Osteocyte (in vitro differentiated cells): Measurements from ENCODE around the gene PXDC1. TPM values are rescaled to one million over a fixed set of nuclear protein-coding genes. Genes with fewer than 3 reads are reported as not detected.
"Not testable (repeated sequence)": the region's sequence is repeated elsewhere in the genome, so short reads cannot be mapped to it uniquely, and the experiment has no call there.

Source experiments
- DNase-seq: peaks from one replicate; pipeline ENCODE4 v3.0.0; 2021; ENCODE audit warnings: mixed read lengths; ENCODE audit not compliant: unreplicated experiment; ENCODE audit errors: extremely low spot score
- H3K27ac Mint-ChIP-seq: one replicate; pipeline ENCODE4 v1.8.0; 2021; ENCODE audit warnings: mild to moderate bottlenecking, mixed read lengths; ENCODE audit not compliant: unreplicated experiment
- H3K27me3 Mint-ChIP-seq: one replicate; pipeline ENCODE4 v1.8.0; 2021; ENCODE audit warnings: mixed read lengths; ENCODE audit not compliant: unreplicated experiment
- H3K36me3 Mint-ChIP-seq: one replicate; pipeline ENCODE4 v1.8.0; 2021; ENCODE audit warnings: mixed read lengths; ENCODE audit not compliant: unreplicated experiment
- H3K4me1 Mint-ChIP-seq: one replicate; pipeline ENCODE4 v1.8.0; 2021; ENCODE audit warnings: mixed read lengths; ENCODE audit not compliant: unreplicated experiment
- H3K4me3 Mint-ChIP-seq: one replicate; pipeline ENCODE4 v1.8.0; 2021; ENCODE audit warnings: mild to moderate bottlenecking, moderate library complexity, mixed read lengths; ENCODE audit not compliant: unreplicated experiment
- H3K9me3 Mint-ChIP-seq: one replicate; pipeline ENCODE4 v1.8.0; 2021; ENCODE audit warnings: mixed read lengths; ENCODE audit not compliant: unreplicated experiment
- total RNA-seq: library from RNA; stranded (reverse); gene quantifications from 2 replicates; pipeline ENCODE4 v1.2.1, GENCODE V29; 2021
- TF ChIP-seq, protein P1 (sequence below): fragments of 200-600 bp; sonication (generic); IDR thresholded peaks from 2 replicates; pipeline ENCODE4 v1.5.0; 2021; ENCODE audit warnings: antibody characterized with exemption, mild to moderate bottlenecking, moderate library complexity

Gene PXDC1
- total RNA-seq, 1 donor from 2014 or later = 129 TPM

DNA sequence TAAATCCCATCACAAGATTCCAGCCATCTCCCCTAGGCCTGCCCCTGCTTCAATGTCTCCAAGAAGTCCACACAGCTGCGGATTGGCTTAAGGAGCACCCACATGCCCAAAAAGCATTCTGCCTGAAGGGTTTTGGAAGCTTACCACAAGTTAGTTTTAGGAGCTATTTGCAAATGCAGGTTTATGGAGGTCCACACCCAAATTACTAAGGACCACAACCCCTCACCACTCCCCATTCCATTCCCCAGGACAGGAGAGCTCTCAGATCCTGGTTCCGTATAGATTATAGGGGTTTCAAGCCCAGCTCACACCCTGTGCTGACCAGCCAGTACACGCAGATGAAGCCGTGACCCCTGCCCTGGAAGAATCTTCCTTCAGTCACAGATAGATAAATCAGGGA, 24.3 kb upstream of the PXDC1 start:
- Mint-ChIP-seq H3K9me3 (no peaks in the 10 kb centered on the region), H3K36me3 (no peaks in the 10 kb centered on the region), H3K27ac (no peak overlapping the region), H3K4me3 (no peak overlapping the region), H3K4me1 (peaks cover 23% of the 10 kb centered on the region), H3K27me3 (no peaks in the 10 kb centered on the region)
- no peak for DNase-seq
- TF ChIP-seq, protein P1, sequence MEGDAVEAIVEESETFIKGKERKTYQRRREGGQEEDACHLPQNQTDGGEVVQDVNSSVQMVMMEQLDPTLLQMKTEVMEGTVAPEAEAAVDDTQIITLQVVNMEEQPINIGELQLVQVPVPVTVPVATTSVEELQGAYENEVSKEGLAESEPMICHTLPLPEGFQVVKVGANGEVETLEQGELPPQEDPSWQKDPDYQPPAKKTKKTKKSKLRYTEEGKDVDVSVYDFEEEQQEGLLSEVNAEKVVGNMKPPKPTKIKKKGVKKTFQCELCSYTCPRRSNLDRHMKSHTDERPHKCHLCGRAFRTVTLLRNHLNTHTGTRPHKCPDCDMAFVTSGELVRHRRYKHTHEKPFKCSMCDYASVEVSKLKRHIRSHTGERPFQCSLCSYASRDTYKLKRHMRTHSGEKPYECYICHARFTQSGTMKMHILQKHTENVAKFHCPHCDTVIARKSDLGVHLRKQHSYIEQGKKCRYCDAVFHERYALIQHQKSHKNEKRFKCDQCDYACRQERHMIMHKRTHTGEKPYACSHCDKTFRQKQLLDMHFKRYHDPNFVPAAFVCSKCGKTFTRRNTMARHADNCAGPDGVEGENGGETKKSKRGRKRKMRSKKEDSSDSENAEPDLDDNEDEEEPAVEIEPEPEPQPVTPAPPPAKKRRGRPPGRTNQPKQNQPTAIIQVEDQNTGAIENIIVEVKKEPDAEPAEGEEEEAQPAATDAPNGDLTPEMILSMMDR = no peak

DNA sequence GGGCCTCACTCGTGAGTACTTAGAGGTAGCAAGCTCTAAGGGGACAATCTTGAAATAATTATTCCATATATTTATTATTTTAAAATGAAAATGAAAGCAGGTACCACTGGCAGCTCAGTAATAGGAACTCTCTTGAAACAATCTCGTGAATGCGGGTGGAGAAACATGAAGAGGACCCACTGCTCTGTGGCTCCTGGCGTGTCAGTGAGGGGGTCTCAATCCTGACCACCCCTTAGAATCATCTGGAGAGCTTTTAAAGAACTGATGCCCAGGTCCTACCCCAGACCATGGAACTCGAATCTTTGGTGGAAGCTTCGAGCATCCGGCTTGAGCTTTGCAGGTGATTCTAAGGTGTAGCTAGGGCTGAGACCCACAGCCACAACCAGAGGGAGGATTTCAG, 23.9 kb upstream of the PXDC1 start:
- TF ChIP-seq, protein P1 = no peak
- no peak overlapping the region for H3K27ac Mint-ChIP-seq
- no peak overlapping the region for H3K4me3 Mint-ChIP-seq
- no peak for DNase-seq
- H3K4me1 Mint-ChIP-seq = peaks cover 23% of the 10 kb centered on the region
- H3K9me3 Mint-ChIP-seq = no peaks in the 10 kb centered on the region
- H3K27me3 Mint-ChIP-seq = no peaks in the 10 kb centered on the region
- H3K36me3 Mint-ChIP-seq = no peaks in the 10 kb centered on the region

DNA sequence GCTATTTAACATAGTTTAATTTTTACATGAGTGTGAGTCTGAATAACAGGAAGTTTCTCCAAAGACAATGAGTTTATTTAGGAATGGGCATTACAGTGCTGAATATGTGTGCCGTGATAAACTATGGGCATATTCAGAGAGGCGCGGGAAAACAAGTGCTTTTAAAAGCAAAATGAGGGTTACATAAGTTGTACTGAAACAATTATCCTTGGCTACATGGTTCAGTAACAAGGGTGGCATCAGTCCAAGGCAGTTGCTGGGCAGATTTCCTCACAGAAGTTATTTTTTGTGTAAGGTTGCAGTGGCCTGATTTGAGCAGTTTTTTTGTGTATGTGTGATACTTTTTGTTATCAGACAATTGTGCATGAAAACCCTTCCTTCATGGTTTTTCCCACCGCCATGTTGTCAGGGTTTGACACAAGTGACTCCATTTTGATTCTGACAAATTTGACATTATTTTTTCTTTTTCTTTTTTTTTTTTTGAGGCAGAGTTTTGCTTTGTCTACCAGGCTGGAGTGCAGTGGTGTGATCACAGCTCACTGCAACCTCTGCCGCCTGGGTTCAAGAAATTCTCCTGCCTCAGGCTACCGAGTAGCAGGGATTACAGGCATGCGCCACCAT, 22.3 kb upstream of the PXDC1 start:
- no peaks in the 10 kb centered on the region for H3K27me3 Mint-ChIP-seq
- DNase-seq = no peak
- TF ChIP-seq, protein P1 = no peak
- no peak overlapping the region for H3K4me3 Mint-ChIP-seq
- no peak overlapping the region for H3K27ac Mint-ChIP-seq
- no peaks in the 10 kb centered on the region for H3K9me3 Mint-ChIP-seq
- H3K36me3 Mint-ChIP-seq = no peaks in the 10 kb centered on the region
- H3K4me1 Mint-ChIP-seq = peaks cover 27% of the 10 kb centered on the region

DNA sequence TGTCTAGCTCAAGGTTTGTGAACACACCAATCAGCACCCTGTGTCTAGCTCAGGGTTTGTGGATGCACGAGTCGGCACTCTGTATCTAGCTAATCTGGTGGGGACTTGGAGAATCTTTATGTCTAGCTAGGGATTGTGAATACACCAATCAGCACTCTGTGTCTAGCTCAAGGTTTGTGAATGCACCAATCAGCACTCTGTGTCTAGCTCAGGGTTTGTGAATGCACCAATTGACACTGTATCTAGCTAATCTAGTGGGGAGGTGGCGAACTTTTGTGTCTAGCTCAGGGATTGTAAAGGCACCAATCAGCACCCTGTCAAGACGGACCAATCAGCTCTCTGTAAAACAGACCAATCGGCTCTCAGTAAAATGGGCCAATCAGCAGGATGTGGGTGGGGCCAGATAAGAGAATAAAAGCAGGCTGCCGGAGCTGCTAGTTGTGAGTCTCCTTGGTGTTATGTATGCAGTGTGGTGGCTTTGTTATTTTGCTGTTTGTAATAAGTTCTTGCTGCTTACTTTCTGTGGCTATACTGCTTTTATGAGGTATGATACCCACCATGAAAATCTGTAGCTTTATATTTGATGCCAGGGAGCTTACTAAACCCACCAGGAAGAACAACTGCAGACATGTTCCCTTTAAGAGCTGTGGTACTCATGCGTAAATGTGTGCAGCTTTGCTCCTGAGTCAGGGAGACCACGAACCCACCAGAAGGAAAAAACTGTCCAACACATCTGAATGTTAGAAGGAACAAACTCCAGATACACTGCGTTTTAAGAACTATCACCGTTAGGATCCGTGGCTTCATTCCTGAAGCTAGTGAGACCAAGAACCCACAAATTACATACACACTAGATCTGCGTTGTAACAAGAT, 20.9 kb upstream of the PXDC1 start:
- H3K27me3 Mint-ChIP-seq, DNase-seq, H3K4me3 Mint-ChIP-seq, H3K36me3 Mint-ChIP-seq, H3K27ac Mint-ChIP-seq, H3K9me3 Mint-ChIP-seq: not testable (repeated sequence)
- peaks cover 25% of the 10 kb centered on the region for H3K4me1 Mint-ChIP-seq

DNA sequence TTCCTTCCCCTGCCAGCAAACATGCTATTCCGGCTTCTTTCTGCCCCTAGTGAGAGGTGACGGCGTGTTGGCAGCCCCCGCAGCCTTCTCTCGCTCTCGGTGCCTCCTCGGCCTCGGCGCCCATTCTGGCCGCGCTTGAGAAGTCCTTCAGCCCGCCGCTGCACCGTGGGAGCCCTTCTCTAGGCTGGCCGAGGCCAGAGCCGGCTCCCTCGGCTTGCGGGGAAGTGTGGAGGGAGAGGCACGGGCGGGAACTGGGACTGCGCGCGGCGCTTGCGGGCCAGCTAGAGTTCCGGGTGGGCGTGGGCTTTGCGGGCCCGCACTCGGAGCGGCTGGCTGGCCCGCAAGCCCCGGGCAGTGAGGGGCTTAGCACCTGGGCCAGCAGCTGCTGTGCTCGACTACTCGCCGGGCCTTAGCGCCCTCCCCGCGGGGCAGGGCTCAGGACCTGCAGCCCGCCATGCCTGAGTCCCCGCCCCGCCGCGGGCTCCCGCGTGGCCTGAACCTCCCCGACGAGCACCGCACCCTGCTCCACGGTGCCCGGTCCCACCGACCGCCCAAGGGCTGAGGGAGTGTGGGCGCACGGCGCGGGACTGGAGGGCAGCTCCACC, 20.0 kb upstream of the PXDC1 start:
- Mint-ChIP-seq H3K36me3 (no peaks in the 10 kb centered on the region), H3K4me1 (peaks cover 26% of the 10 kb centered on the region), H3K4me3 (no peak overlapping the region), H3K9me3 (no peaks in the 10 kb centered on the region), H3K27me3 (no peaks in the 10 kb centered on the region), H3K27ac (no peak overlapping the region)
- DNase-seq = no peak
- TF ChIP-seq, protein P1 = no peak
